Activated CD4-positive, alpha-beta T cell treated with anti-CD3 and anti-CD28 coated beads for 36 hours (primary cell): Measurements from ENCODE around the gene APBB1. TPM values are rescaled to one million over a fixed set of nuclear protein-coding genes. Genes with fewer than 3 reads are reported as not detected.

ENCODE experiments used
- ATAC-seq: fragments of 200-7000 bp; cut with Tn5 transposase; one replicate; pipeline ENCODE4 v1.10.0; 2021; ENCODE audit warnings: mild to moderate bottlenecking, moderate library complexity
- CTCF ChIA-PET: fragments of 350-600 bp; sonication (Branson Sonifier 250); formaldehyde crosslinking; loops from one replicate; lab custom pipeline; 2021; ENCODE audit warnings: antibody characterized with exemption; lab: Charles Lee
- POLR2A ChIA-PET: fragments of 350-600 bp; sonication (Branson Sonifier 250); formaldehyde crosslinking; loops from one replicate; lab custom pipeline; 2021; ENCODE audit warnings: antibody characterized with exemption, inconsistent platforms; lab: Charles Lee
- DNase-seq: peaks from one replicate; pipeline ENCODE4 v3.0.0-alpha.2; 2020
- H3K27ac Mint-ChIP-seq: one replicate; pipeline ENCODE4 v1.8.0; 2021; ENCODE audit warnings: mixed read lengths
- H3K27me3 Mint-ChIP-seq: one replicate; pipeline ENCODE4 v1.8.0; 2021; ENCODE audit warnings: mixed read lengths
- H3K36me3 Mint-ChIP-seq: one replicate; pipeline ENCODE4 v1.8.0; 2021; ENCODE audit warnings: low read depth, mixed read lengths
- H3K4me1 Mint-ChIP-seq: one replicate; pipeline ENCODE4 v1.8.0; 2021; ENCODE audit warnings: mixed read lengths
- H3K4me3 Mint-ChIP-seq: one replicate; pipeline ENCODE4 v1.8.0; 2021; ENCODE audit warnings: mild to moderate bottlenecking, moderate library complexity, mixed read lengths
- H3K9me3 Mint-ChIP-seq: one replicate; pipeline ENCODE4 v1.8.0; 2021; ENCODE audit warnings: low read depth, mixed read lengths
- intact Hi-C, 2 experiments: fragments of 100-400 bp; cut with DNase I in 1 of 2; cut with micrococcal nuclease in 1 of 2; formaldehyde crosslinking; loops; one replicate each; pipeline versions ENCODE4 v1.14.2 to v1.15.1; 2022 to 2024; cut with DNase I, micrococcal nuclease
- total RNA-seq, 2 experiments: library from RNA; stranded (reverse); gene quantifications; one replicate each; pipeline ENCODE4 v1.2.3, GENCODE V29; 2021

APBB1 gene
- total RNA-seq, 2 experiments from 2014 or later = 43.2 to 49.8 TPM

- CTCF ChIA-PET = interaction anchor here (0.6 to 7.5 kb wide), 20 partner anchors 8 to 463 kb away, joined by 3 to 78 read pairs (median 4); partner anchors contain the start of gene CCKBR
- no peaks in the 10 kb centered on the region for H3K36me3 Mint-ChIP-seq
- ATAC-seq (no peak), DNase-seq (no peak)
- intact Hi-C loops = loop anchor here (5.0 to 10.0 kb wide), 4 partner anchors 333 to 1230 kb away; partner anchors contain the start of genes OR52E5 (in 1 of the 2) and OR52N2 (in 1 of the 2)
- POLR2A ChIA-PET = interaction anchor here (0.5 kb wide), 1 partner anchor 19 kb away, joined by 4 read pairs; no protein-coding TSS in a partner anchor
- no peaks in the 10 kb centered on the region for H3K9me3 Mint-ChIP-seq
- peaks cover 3% of the 10 kb centered on the region for H3K27me3 Mint-ChIP-seq
- H3K27ac Mint-ChIP-seq = no peak overlapping the region
- H3K4me1 Mint-ChIP-seq = peaks cover 25% of the 10 kb centered on the region
- no peak overlapping the region for H3K4me3 Mint-ChIP-seq
Observed at GRCh38 chr11:6354651-6355485, 64.0 kb downstream of the APBB1 start.

GRCh38 chr11:6353367-6353987, 65.4 kb downstream of the APBB1 start:
- Mint-ChIP-seq H3K4me3 (no peak overlapping the region), H3K36me3 (no peaks in the 10 kb centered on the region), H3K27me3 (peaks cover 3% of the 10 kb centered on the region), H3K27ac (no peak overlapping the region), H3K4me1 (peaks cover 25% of the 10 kb centered on the region), H3K9me3 (no peaks in the 10 kb centered on the region)
- intact Hi-C loops = loop anchor here (1.0 to 10.0 kb wide), 10 partner anchors 33 to 1229 kb away; partner anchors contain the start of genes CAVIN3 (in 1 of the 2), OR52E5 (in 1 of the 2) and OR52N2 (in 1 of the 2)
- ChIA-PET POLR2A (interaction anchor here (0.7 kb wide), 1 partner anchor 35 kb away, joined by 3 read pairs; no protein-coding TSS in a partner anchor), CTCF (interaction anchor here (0.6 to 7.5 kb wide), 43 partner anchors 10 to 1536 kb away, joined by 3 to 78 read pairs (median 4); partner anchors contain the start of genes CAVIN3, CCKBR and FHIP1B)
- DNase-seq = peak; percentile 71
- ATAC-seq = peak; percentile 45

GRCh38 chr11:6351782-6352382, 67.0 kb downstream of the APBB1 start:
- no peaks in the 10 kb centered on the region for H3K36me3 Mint-ChIP-seq
- peak overlapping the region; percentile 37 for H3K27ac Mint-ChIP-seq
- no peaks in the 10 kb centered on the region for H3K9me3 Mint-ChIP-seq
- H3K4me3 Mint-ChIP-seq = no peak overlapping the region
- intact Hi-C loops = loop anchor here (1.0 to 10.0 kb wide), 8 partner anchors 31 to 1227 kb away; partner anchors contain the start of genes CAVIN3 (in 2 of the 2), FHIP1B (in 1 of the 2), OR52E5 (in 1 of the 2) and OR52N2 (in 1 of the 2)
- H3K27me3 Mint-ChIP-seq = peaks cover 3% of the 10 kb centered on the region
- DNase-seq (peak; percentile 62), ATAC-seq (peak; percentile 95)
- CTCF ChIA-PET = interaction anchor here (0.7 to 7.5 kb wide), 16 partner anchors 9 to 256 kb away, joined by 3 to 78 read pairs (median 4); partner anchors contain the start of gene CAVIN3
- peaks cover 17% of the 10 kb centered on the region for H3K4me1 Mint-ChIP-seq
- POLR2A ChIA-PET = interaction anchor here (0.8 to 1.2 kb wide), 3 partner anchors 11 to 32 kb away, joined by 3 to 5 read pairs (median 3); partner anchors contain the start of gene CAVIN3

GRCh38 chr11:6350486-6350885, 68.4 kb downstream of the APBB1 start:
- Mint-ChIP-seq H3K4me3 (no peak overlapping the region), H3K9me3 (no peaks in the 10 kb centered on the region), H3K4me1 (peaks cover 14% of the 10 kb centered on the region), H3K27ac (no peak overlapping the region), H3K36me3 (no peaks in the 10 kb centered on the region), H3K27me3 (peaks cover 3% of the 10 kb centered on the region)
- intact Hi-C loops = loop anchor here (5.0 to 10.0 kb wide), 4 partner anchors 328 to 1226 kb away; partner anchors contain the start of genes OR52E5 (in 1 of the 2) and OR52N2 (in 1 of the 2)
- ChIA-PET POLR2A (interaction anchor here (0.6 kb wide), 1 partner anchor 8 kb away, joined by 6 read pairs; no protein-coding TSS in a partner anchor), CTCF (interaction anchor here (1.0 to 7.5 kb wide), 6 partner anchors 13 to 100 kb away, joined by 3 to 78 read pairs (median 16); no protein-coding TSS in a partner anchor)
- ATAC-seq (no peak), DNase-seq (no peak)

- no peak overlapping the region for H3K4me3 Mint-ChIP-seq
- ChIA-PET CTCF (interaction anchor here (1.2 to 7.5 kb wide), 3 partner anchors 13 to 99 kb away, joined by 3 to 78 read pairs (median 78); no protein-coding TSS in a partner anchor), POLR2A (no interaction called here)
- DNase-seq (no peak), ATAC-seq (no peak)
- H3K27me3 Mint-ChIP-seq = peaks cover 3% of the 10 kb centered on the region
- H3K36me3 Mint-ChIP-seq = no peaks in the 10 kb centered on the region
- peaks cover 14% of the 10 kb centered on the region for H3K4me1 Mint-ChIP-seq
- no peak overlapping the region for H3K27ac Mint-ChIP-seq
- intact Hi-C loops = loop anchor here (5.0 to 10.0 kb wide), 4 partner anchors 328 to 1225 kb away; partner anchors contain the start of genes OR52E5 (in 1 of the 2) and OR52N2 (in 1 of the 2)
- H3K9me3 Mint-ChIP-seq = no peaks in the 10 kb centered on the region
Observed at GRCh38 chr11:6350043-6350442, 68.9 kb downstream of the APBB1 start.

GRCh38 chr11:6345366-6345765, 73.5 kb downstream of the APBB1 start:
- Mint-ChIP-seq H3K4me3 (no peak overlapping the region), H3K36me3 (no peaks in the 10 kb centered on the region), H3K4me1 (no peaks in the 10 kb centered on the region), H3K27ac (no peak overlapping the region), H3K9me3 (no peaks in the 10 kb centered on the region), H3K27me3 (peaks cover 5% of the 10 kb centered on the region)
- CTCF ChIA-PET = interaction anchor here (0.9 to 1.0 kb wide), 2 partner anchors 10 to 17 kb away, joined by 3 read pairs; no protein-coding TSS in a partner anchor
- POLR2A ChIA-PET = no interaction called here
- DNase-seq (no peak), ATAC-seq (no peak)
- intact Hi-C loops = no loop called here

Other genes with a start within 250 kb of the APBB1 start
- gene OR52B2, start 248.8 kb downstream of the APBB1 start, total RNA-seq = not detected
- not detected for gene OR52W1, start 219.9 kb downstream of the APBB1 start, total RNA-seq
- not detected for gene C11orf42, start 213.5 kb downstream of the APBB1 start, total RNA-seq
- 10 to 100 TPM; 17.0 to 17.1 TPM for gene FHIP1B, start 184.5 kb downstream of the APBB1 start, total RNA-seq
- under 1 TPM; 0.21 to 0.25 TPM for gene CNGA4, start 180.0 kb downstream of the APBB1 start, total RNA-seq
- gene CCKBR, start 159.3 kb downstream of the APBB1 start, total RNA-seq = not detected
- gene CAVIN3, start 98.6 kb downstream of the APBB1 start, total RNA-seq = 10 to 100 TPM; 24.8 to 25.5 TPM
- 10 to 100 TPM; 13.1 to 14.1 TPM for gene SMPD1, start 28.6 kb downstream of the APBB1 start, total RNA-seq
- gene HPX, start 21.9 kb upstream of the APBB1 start, total RNA-seq = under 1 TPM; 0.16 to 0.33 TPM
- 1 to 10 TPM; 3.8 to 4.2 TPM for gene TRIM3, start 54.8 kb upstream of the APBB1 start, total RNA-seq
- 10 to 100 TPM; 36.7 to 40.3 TPM for gene ARFIP2, start 62.2 kb upstream of the APBB1 start, total RNA-seq
- gene TIMM10B, start 62.4 kb upstream of the APBB1 start, total RNA-seq = 10 to 100 TPM; 27.1 to 39.2 TPM
- 10 to 100 TPM; 20.9 to 21.0 TPM for gene DNHD1, start 78.2 kb upstream of the APBB1 start, total RNA-seq
- gene RRP8, start 184.5 kb upstream of the APBB1 start, total RNA-seq = 10 to 100 TPM; 34.4 to 35.0 TPM
- gene ILK, start 184.7 kb upstream of the APBB1 start, total RNA-seq = 10 to 100 TPM; 85.6 to 89.0 TPM
- gene TAF10, start 193.1 kb upstream of the APBB1 start, total RNA-seq = 100 to 1,000 TPM; 133 to 152 TPM
- gene TPP1, start 200.3 kb upstream of the APBB1 start, total RNA-seq = 10 to 100 TPM; 38.1 to 47.9 TPM
- gene DCHS1, start 236.7 kb upstream of the APBB1 start, total RNA-seq = under 1 TPM; 0.78 to 0.91 TPM